Ammon's horn (tissue), 1 donor: ENCODE results near the gene DTWD1.
"Not testable (repeated sequence)": the region's sequence is repeated elsewhere in the genome, so short reads cannot be mapped to it uniquely, and the experiment has no call there.

Source experiments
- DNase-seq: peaks from one replicate; pipeline ENCODE4 v3.0.0-alpha.2; 2016; ENCODE audit warnings: low spot score

DTWD1 gene

GRCh38 chr15:49646891-49647290 is 26.0 kb downstream of the DTWD1 start:
- DNase-seq = no peak

- no peak for DNase-seq
Observed at GRCh38 chr15:49649987-49650386, 29.1 kb downstream of the DTWD1 start.

DNA sequence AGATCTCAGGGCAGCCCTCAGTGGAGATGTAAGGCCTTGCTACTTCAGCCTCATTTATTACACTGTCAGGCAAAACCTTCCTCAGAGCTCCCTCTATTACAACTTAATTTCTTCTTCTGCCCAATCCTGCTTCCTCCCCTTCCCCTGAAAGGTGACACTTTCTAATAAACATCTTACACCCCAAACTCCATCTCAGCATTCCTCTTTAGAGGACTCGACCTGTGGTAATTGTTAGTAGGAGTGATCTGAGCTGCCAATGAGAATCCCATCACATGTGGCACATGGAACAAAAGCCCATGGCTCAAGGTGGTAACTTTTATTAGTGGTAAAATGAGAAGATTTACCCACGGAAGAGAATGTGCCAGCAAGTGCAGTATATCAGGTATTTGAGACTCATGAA is 29.8 kb downstream of the DTWD1 start:
- DNase-seq = no peak

- DNase-seq = no peak
Observed at GRCh38 chr15:49652922-49653321, 32.1 kb downstream of the DTWD1 start.

- no peak for DNase-seq
Observed at GRCh38 chr15:49656734-49657133, 35.9 kb downstream of the DTWD1 start.

DNA sequence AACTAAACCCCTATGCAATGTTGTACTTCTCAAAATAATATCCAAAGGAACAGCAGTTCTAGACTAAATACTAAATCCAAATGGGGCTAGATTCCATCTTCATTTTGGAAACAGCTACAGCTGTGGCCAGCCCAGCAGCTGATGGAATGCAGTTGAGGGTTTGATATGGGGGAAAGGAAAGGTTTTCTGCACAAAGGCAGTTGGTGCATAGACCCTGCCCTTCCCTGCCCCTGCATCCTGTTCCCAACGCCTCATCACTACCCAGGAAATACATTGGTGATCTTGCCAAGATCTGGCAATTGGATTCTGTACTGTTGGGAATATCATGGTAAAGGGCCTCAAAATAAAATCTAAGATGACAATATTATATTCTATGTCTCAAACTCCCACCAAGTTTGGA is 43.9 kb downstream of the DTWD1 start:
- no peak for DNase-seq

- DNase-seq = not testable (repeated sequence)
Observed at GRCh38 chr15:49666486-49666885, 45.6 kb downstream of the DTWD1 start.

- DNase-seq = no peak
Observed at GRCh38 chr15:49669288-49669687, 48.4 kb downstream of the DTWD1 start.

GRCh38 chr15:49673861-49674260 is 53.0 kb downstream of the DTWD1 start:
- no peak for DNase-seq

DNA sequence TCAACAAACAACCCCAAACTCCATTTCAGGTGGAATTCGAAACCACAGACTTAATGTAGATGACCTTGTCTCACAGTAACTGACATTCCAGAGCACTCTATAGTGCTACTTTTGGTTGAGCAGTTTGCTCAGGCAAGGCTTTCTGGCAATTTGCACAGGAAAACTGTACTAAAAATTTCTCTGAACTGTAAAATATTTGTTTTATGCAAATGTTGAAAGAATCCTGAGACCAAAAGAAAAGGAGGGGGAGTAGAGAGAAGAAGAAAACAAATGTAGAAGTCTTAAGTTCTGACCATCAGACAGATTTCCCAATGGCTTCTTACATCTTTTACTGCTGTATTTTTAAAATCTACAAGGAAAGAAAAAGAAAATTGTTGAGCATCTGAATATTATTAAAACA is 53.5 kb downstream of the DTWD1 start:
- DNase-seq = no peak

DNA sequence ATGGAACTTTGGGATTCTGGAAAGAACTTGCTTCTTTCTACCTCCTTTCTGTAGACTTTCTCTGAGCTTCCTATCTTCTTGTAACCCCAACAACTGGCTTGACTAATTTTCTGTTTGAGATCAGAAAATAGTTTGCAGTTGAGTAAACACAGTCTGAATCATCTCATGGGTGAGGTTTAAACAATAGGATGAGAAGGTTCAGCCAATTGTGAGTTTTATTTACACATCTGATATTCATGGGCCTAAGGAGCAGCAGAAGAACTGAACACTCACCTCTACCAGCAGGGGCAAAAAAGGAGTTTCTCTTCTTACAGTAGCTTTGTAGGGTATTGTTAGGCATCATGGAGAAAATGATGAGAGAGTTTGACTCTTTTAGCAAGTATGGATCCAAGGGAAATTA is 54.2 kb downstream of the DTWD1 start:
- DNase-seq = no peak

- DNase-seq = no peak
Observed at GRCh38 chr15:49678655-49679054, 57.8 kb downstream of the DTWD1 start.

DNA sequence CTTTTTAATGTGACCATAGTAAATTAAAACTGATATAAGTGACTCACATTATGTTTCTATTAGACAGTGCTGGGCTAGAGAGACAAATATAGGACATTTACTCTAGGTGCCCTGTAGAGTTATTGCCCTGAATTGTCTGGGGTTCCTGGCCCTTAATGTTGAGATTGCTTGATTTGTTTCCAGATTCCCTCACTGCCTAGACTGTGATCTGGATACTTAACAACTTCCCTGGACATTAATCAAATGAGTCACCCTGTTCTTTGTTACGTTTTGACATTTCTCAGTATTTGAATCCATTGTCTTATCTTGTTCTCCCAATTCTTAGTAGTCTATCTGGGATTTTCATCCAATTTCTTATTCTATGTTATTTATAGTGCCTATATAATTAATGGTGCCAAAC is 65.8 kb downstream of the DTWD1 start:
- no peak for DNase-seq

DNA sequence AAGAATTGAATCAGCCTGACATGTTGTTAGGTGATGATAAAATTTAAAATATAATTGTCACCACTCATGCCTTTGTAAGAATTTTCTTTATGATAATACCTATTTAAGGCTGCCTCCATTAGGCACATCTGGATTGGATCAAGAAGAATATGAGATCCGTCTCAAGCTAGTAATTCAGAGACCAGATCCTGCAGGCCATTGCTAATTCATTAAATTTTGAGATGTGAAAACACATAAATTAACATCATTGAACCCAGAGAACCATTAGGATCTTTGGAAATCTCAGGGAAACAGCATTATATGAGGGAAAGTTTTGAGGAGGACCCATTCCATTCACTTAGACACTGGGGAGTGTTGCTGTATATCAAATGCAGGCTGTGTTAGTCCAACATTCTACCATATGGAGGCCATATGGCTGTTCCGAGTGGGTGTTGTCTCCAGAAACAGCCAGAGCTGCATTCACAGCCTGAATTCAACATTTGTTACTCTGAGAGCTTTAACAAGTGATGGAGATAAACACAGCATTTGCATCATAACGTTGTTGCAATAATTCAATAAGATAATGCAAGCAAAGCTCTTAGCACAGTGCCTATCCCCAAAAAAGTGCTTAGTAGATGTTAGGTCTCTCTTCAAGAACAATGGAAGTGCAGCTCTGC is 67.4 kb downstream of the DTWD1 start:
- no peak for DNase-seq

- DNase-seq = no peak
Observed at GRCh38 chr15:49692514-49693090, 71.8 kb downstream of the DTWD1 start.

DNA sequence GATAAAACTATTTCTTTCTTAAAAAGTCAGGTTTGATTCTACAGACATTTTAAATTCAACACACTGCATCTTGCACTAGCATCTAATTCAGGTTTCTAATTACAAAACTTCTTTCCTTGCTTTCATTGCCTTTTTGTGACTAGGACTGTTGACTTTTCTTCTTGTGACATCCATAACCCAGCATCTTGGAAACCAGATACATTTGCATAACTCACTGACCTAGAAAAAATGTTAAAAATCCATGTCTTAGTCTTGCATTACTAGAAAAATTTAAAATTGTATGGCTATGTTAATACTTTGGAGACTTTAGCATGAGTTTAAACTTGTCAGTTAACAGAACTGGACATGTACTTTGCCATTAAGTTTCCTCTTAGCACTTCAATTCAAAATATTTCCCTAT is 72.7 kb downstream of the DTWD1 start:
- DNase-seq = no peak

- DNase-seq = no peak
Observed at GRCh38 chr15:49696433-49696832, 75.6 kb downstream of the DTWD1 start.

- no peak for DNase-seq
Observed at GRCh38 chr15:49697121-49697520, 76.3 kb downstream of the DTWD1 start.

DNA sequence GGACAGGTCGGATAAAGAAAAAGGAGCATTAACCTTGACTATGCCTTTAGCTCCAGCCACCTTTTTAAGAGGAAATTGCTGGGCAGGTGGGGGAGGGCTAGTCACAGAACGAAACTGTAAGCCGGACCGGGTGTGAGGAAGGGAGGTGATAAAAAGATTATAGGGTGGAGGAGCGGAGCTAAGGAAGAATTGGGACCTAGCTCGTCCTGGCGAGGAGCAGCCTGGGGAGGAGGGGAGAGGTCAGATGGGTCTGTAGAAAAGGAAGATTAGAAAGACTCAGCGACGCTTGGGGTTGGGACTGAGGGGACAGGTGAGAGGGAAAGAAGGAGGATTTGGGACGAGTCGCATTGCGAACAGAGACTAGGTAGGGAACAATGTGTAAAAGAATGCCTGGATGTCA is 82.1 kb downstream of the DTWD1 start:
- not testable (repeated sequence) for DNase-seq
